Esophagus muscularis mucosa (tissue), 4 donors: Measurements from ENCODE around the gene XPO1. TPM values are rescaled to one million over a fixed set of nuclear protein-coding genes. Genes with fewer than 3 reads are reported as not detected.
"Not testable (repeated sequence)": the region's sequence is repeated elsewhere in the genome, so short reads cannot be mapped to it uniquely, and the experiment has no call there.

Experiments
- DNase-seq: peaks from one replicate; pipeline ENCODE4 v3.0.0-alpha.2; 2017; ENCODE audit errors: extremely low spot score
- H3K27ac ChIP-seq, 4 donors: fragments of 200-600 bp; sonication (generic); replicated peaks in 1 of 4; 1 replicate in 3 of 4; 2 replicates in 1 of 4; pipeline ENCODE4 v1.5.1; 2016 to 2019; ENCODE audit warnings: mild to moderate bottlenecking in 1 of 4
- H3K27me3 ChIP-seq, 4 donors: fragments of 200-600 bp; sonication (generic); one replicate each; pipeline versions ENCODE4 v1.5.1 to v1.6.0; 2016 to 2019
- H3K36me3 ChIP-seq, 4 donors: fragments of 200-600 bp; sonication (generic); one replicate each; pipeline ENCODE4 v1.5.1; 2016 to 2019
- H3K4me1 ChIP-seq, 4 donors: fragments of 200-600 bp; sonication (generic); one replicate each; pipeline ENCODE4 v1.5.1; 2016 to 2019
- H3K4me3 ChIP-seq, 4 donors: fragments of 200-600 bp; sonication (generic); 1 replicate in 2 of 4; 2 replicates in 2 of 4; pipeline ENCODE4 v1.5.1; 2016 to 2019; ENCODE audit warnings: mild to moderate bottlenecking in 4 of 4, moderate library complexity in 1 of 4
- H3K9me3 ChIP-seq, 4 donors: fragments of 200-600 bp; sonication (generic); 1 replicate in 3 of 4; 2 replicates in 1 of 4; pipeline ENCODE4 v1.5.1; 2016 to 2019
- EP300 ChIP-seq: sonication (generic); formaldehyde crosslinking; IDR thresholded peaks from one replicate; pipeline ENCODE4 v1.6.1; 2017; ENCODE audit warnings: antibody characterized with exemption
- POLR2A ChIP-seq: fragments of 450-650 bp; IDR thresholded peaks from one replicate; pipeline ENCODE4 v1.6.1; 2017; ENCODE audit warnings: antibody characterized with exemption, moderate library complexity, mild to moderate bottlenecking, low read depth
- POLR2AphosphoS5 ChIP-seq, 2 donors: sonication (generic); formaldehyde crosslinking; IDR thresholded peaks; one replicate each; pipeline ENCODE4 v1.6.1; 2017; ENCODE audit warnings: antibody characterized with exemption in 2 of 2
- WGBS: methylation state at CpG from one replicate; pipeline ENCODE4 v1.1.5; 2018; 5-methylcytosine and 5-hydroxymethylcytosine counted together
- intact Hi-C: fragments of 100-400 bp; cut with DNase I; formaldehyde crosslinking; loops from one replicate; pipeline ENCODE4 v1.15.1; 2023
- total RNA-seq, 4 donors: library from RNA; depleted of rRNA; stranded (reverse); fragments of >200 nt; gene quantifications; one replicate each; pipeline versions ENCODE4 v1.1.0 to v1.2.1, GENCODE V29; 2016
- TF ChIP-seq, protein P1 (sequence below), 3 experiments: fragments of 200-600 bp in 2 of 3; fragments of 450-650 bp in 1 of 3; sonication (generic) in 2 of 3; IDR thresholded peaks; one replicate each; pipeline ENCODE4 v1.5.1; 2017 to 2019; ENCODE audit warnings: antibody characterized with exemption in 3 of 3, mild to moderate bottlenecking in 2 of 3, moderate library complexity in 1 of 3

Gene XPO1
- total RNA-seq, 4 donors from 2014 or later: 55.8 to 117 (median 65.4) TPM

DNA sequence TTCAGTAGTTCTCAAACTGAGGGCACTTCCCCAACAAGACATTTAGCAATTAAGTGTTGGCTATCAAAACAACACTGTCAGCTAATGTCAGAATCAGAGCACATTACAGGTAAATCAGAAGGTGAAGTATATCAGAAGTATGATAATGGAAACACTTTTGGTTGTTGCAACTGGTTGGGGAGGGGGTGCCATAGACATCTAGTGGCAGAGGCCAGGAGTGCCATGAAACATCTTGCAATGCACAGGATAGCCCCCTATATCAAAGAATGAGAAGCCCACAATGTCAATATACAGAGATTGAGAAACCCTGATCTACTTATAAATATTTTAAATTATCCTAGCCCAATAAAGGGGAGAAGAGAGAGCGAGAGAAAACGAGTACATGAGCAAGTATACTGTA, 4.9 kb upstream of the XPO1 start:
- Histone ChIP-seq H3K27ac (no peak overlapping the region), H3K36me3 (no peaks in the 10 kb centered on the region), H3K27me3 (no peaks in the 10 kb centered on the region), H3K9me3 (no peaks in the 10 kb centered on the region), H3K4me1 (peaks cover 5 to 12% (median 9%) of the 10 kb centered on the region in 4 donors), H3K4me3 (no peak overlapping the region)
- no peak for DNase-seq
- WGBS: 89% methylated on average over 2 of the region's 2 CpGs
- intact Hi-C loops: no loop called here
- TF ChIP-seq POLR2AphosphoS5 (IDR thresholded peaks at IDR 0.05) (no peak), POLR2A (no peak), EP300 (no peak)
- TF ChIP-seq, protein P1, sequence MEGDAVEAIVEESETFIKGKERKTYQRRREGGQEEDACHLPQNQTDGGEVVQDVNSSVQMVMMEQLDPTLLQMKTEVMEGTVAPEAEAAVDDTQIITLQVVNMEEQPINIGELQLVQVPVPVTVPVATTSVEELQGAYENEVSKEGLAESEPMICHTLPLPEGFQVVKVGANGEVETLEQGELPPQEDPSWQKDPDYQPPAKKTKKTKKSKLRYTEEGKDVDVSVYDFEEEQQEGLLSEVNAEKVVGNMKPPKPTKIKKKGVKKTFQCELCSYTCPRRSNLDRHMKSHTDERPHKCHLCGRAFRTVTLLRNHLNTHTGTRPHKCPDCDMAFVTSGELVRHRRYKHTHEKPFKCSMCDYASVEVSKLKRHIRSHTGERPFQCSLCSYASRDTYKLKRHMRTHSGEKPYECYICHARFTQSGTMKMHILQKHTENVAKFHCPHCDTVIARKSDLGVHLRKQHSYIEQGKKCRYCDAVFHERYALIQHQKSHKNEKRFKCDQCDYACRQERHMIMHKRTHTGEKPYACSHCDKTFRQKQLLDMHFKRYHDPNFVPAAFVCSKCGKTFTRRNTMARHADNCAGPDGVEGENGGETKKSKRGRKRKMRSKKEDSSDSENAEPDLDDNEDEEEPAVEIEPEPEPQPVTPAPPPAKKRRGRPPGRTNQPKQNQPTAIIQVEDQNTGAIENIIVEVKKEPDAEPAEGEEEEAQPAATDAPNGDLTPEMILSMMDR (IDR thresholded peaks at IDR 0.05): no peak

DNA sequence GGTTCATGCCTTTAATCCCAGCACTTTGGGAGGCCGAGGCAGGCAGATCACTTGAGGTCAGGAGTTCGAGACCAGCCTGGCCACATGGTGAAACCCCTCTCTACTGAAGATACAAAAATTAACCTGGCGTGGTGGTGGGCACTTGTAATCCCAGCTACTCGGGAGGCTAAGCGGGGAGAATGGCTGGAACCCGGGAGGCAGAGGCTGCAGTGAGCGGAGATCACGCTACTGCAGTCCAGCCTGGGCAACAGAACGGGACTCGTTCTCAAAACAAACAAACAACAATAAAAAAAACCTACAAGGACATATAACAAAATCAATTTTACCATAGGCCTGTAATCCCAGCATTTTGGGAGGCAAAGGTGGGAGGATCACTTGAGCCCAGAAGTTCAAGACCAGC, 2.0 kb upstream of the XPO1 start:
- DNase-seq, H3K4me3 ChIP-seq, intact Hi-C loops, H3K9me3 ChIP-seq, H3K36me3 ChIP-seq, H3K27me3 ChIP-seq: not testable (repeated sequence)
- Histone ChIP-seq H3K4me1 (peaks cover 7 to 16% (median 13%) of the 10 kb centered on the region in 4 donors), H3K27ac (peak overlapping the region in 2 of 4 donors; percentile 95)
- 95% methylated on average over 10 of the region's 10 CpGs for WGBS

DNA sequence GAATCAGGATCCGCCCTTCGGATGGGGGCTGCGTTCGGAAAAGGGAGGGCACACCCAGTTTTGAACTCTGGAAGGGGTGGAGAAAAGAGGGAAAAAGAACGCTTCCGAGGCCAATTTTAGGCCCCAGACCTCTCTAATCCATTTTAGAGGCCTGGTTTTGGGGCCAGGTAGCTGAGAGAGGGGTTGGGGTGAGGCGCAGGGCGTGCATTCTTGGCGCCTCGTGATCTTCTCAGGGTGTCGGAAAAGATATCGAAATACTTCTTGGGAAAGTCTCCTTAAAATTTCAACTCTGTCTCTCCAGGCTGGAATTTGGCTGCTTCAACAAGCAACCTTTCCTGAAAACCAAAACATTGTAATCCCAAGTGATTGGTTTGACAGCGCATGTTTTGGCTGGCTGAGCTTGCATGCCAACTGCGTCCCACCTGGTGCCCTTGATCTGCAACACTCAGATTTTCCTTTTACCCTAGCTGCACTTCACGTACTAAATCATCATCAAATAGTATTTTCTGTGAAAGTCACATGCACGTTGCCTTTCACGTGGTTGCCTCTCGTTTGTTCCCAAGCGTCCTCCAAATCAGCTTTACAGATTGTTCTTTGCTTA, 864 bp upstream of the XPO1 start:
- H3K4me1 ChIP-seq: peaks cover 16 to 27% (median 25%) of the 10 kb centered on the region in 4 donors
- peak overlapping the region; percentile 92 to 97 (median 95) for H3K27ac ChIP-seq
- H3K36me3 ChIP-seq: no peaks in the 10 kb centered on the region
- intact Hi-C loops: loop anchor here (5.0 to 10.0 kb wide), 4 partner anchors 67 to 346 kb away; partner anchors contain the start of genes CCT4 and USP34
- TF ChIP-seq POLR2A (no peak), POLR2AphosphoS5 (IDR thresholded peaks at IDR 0.05) (peak in 1 of 2 donors; percentile 70)
- WGBS: 2% methylated on average over 16 of the region's 19 CpGs
- peak overlapping the region; percentile 65 to 86 (median 76) for H3K4me3 ChIP-seq
- H3K9me3 ChIP-seq: no peaks in the 10 kb centered on the region
- no peaks in the 10 kb centered on the region for H3K27me3 ChIP-seq
- DNase-seq: peak; percentile 92

DNA sequence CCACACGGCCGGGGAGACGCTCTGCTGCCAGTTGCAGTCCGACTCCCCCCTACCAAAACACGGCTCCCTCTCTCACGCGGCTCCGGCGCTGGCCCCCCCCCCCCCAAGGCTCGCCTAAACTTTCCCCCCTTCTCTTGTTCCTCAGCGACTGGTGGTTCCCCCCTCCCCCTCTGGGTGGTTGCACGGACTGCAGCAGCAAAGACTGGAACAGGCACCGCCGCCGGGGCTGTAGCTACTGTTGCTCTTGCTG, 281 bp downstream of the XPO1 start:
- H3K9me3 ChIP-seq: no peaks in the 10 kb centered on the region
- no CpG with 5 or more reads among the region's 15 CpGs for WGBS
- intact Hi-C loops: loop anchor here (5.0 to 10.0 kb wide), 4 partner anchors 66 to 347 kb away; partner anchors contain the start of genes CCT4 and USP34
- H3K36me3 ChIP-seq: peaks cover 0 to under 1% (median 0%) of the 10 kb centered on the region in 4 donors
- no peak for DNase-seq
- no peak for TF ChIP-seq POLR2AphosphoS5 (IDR thresholded peaks at IDR 0.05)
- TF ChIP-seq, protein P1 (IDR thresholded peaks at IDR 0.05): no peak
- no peak for TF ChIP-seq POLR2A
- no peak for TF ChIP-seq EP300
- peaks cover 21 to 39% (median 35%) of the 10 kb centered on the region in 4 donors for H3K4me1 ChIP-seq
- H3K27me3 ChIP-seq: no peaks in the 10 kb centered on the region
- peak overlapping the region; percentile 65 to 86 (median 76) for H3K4me3 ChIP-seq
- peak overlapping the region; percentile 92 to 97 (median 95) for H3K27ac ChIP-seq

DNA sequence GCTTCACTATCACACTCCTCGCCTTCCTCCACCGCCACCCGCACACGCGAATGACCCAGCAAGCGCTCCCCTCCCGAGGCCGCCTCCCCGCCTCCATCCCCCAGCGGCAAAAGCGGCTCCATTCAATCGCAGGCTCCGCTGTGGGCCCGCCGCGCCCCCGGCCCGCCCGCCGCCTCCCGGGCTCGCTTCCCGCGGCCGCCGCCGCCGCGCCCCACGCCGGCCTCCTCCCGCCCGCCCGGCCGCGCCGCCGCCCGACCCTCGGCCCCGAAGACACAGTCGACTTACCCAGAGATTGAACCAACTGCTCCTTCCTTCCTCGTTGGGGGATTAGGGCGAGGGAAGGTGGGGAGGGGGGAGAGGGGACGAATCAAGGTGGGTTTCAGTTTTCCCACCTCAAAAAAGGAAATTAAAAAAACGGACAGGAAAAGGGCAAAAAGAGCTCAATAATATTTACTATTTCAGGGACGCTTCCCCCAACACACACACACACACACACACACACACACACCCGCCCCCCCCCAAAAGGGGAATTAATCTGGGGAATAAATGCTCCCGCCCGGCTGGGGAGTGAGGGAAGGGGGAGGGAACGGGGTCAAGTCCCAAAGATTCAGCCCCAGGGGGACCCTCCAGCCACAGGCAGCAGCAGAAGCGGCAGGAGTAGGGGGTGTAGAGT, 743 bp downstream of the XPO1 start:
- peak overlapping the region; percentile 65 to 86 (median 76) for H3K4me3 ChIP-seq
- no peaks in the 10 kb centered on the region for H3K9me3 ChIP-seq
- H3K27me3 ChIP-seq: no peaks in the 10 kb centered on the region
- TF ChIP-seq, protein P1 (IDR thresholded peaks at IDR 0.05): no peak
- no peak for TF ChIP-seq POLR2A
- no peak for TF ChIP-seq EP300
- TF ChIP-seq POLR2AphosphoS5 (IDR thresholded peaks at IDR 0.05): no peak
- no peak for DNase-seq
- peak overlapping the region; percentile 92 to 97 (median 95) for H3K27ac ChIP-seq
- WGBS: 2% methylated on average over 15 of the region's 52 CpGs
- intact Hi-C loops: loop anchor here (5.0 to 10.0 kb wide), 4 partner anchors 65 to 347 kb away; partner anchors contain the start of genes CCT4 and USP34
- H3K4me1 ChIP-seq: peaks cover 21 to 43% (median 39%) of the 10 kb centered on the region in 4 donors
- H3K36me3 ChIP-seq: peaks cover 0 to 5% (median 0%) of the 10 kb centered on the region in 4 donors
